Heart left ventricle (tissue), 16 donors: ENCODE data around the gene BBS5. TPM values are rescaled to one million over a fixed set of nuclear protein-coding genes. Genes with fewer than 3 reads are reported as not detected.

ENCODE experiments used
- ATAC-seq, 4 donors: fragments of 200-7000 bp; cut with Tn5 transposase; one replicate each; pipeline ENCODE4 v1.9.1; 2020 to 2022; ENCODE audit warnings: moderate library complexity in 4 of 4, mild to moderate bottlenecking in 3 of 4, moderate number of reproducible peaks in 1 of 4
- DNase-seq, 5 donors: peaks; one replicate each; pipeline ENCODE4 v3.0.0-alpha.2; 2020
- H3K27ac ChIP-seq, 12 donors: fragments of 200-600 bp; sonication (generic) in 4 of 12; one replicate each; pipeline versions ENCODE4 v1.5.0 to v1.8.0; 2016 to 2022; ENCODE audit warnings: mild to moderate bottlenecking in 2 of 12
- H3K27me3 ChIP-seq, 9 donors: fragments of 200-600 bp; sonication (generic) in 2 of 9; one replicate each; pipeline versions ENCODE4 v1.5.1 to v1.8.0; 2016 to 2022; ENCODE audit warnings: mild to moderate bottlenecking in 3 of 9
- H3K36me3 ChIP-seq, 9 donors: fragments of 200-600 bp; sonication (generic) in 2 of 9; one replicate each; pipeline versions ENCODE4 v1.5.0 to v1.8.0; 2018 to 2022; ENCODE audit warnings: mild to moderate bottlenecking in 2 of 9
- H3K4me1 ChIP-seq, 12 donors: fragments of 200-600 bp; sonication (generic) in 4 of 12; one replicate each; pipeline versions ENCODE4 v1.5.0 to v1.8.0; 2016 to 2022; ENCODE audit warnings: mild to moderate bottlenecking in 3 of 12
- H3K4me3 ChIP-seq, 12 donors: fragments of 200-600 bp; sonication (generic) in 4 of 12; one replicate each; pipeline versions ENCODE4 v1.5.0 to v1.8.0; 2017 to 2022; ENCODE audit warnings: mild to moderate bottlenecking in 9 of 12, moderate library complexity in 4 of 12
- H3K9me3 ChIP-seq, 12 donors: fragments of 200-600 bp; sonication (generic) in 4 of 12; one replicate each; pipeline versions ENCODE4 v1.5.0 to v1.8.0; 2016 to 2022; ENCODE audit warnings: mild to moderate bottlenecking in 1 of 12
- CTCF ChIP-seq, 12 donors: fragments of 200-600 bp; sonication (generic) in 4 of 12; IDR thresholded peaks; one replicate each; pipeline versions ENCODE4 v1.5.0 to v1.8.0; 2018 to 2022; ENCODE audit warnings: antibody characterized with exemption in 12 of 12, mild to moderate bottlenecking in 5 of 12
- POLR2A ChIP-seq, 2 donors: fragments of 450-650 bp; IDR thresholded peaks; one replicate each; pipeline ENCODE4 v1.6.1; 2017; ENCODE audit warnings: antibody characterized with exemption in 2 of 2, mild to moderate bottlenecking in 2 of 2, moderate library complexity in 2 of 2
- WGBS, 4 donors: extraction: QIAGEN DNeasy Blood & Tissue Kit in 2 of 4; methylation state at CpG; one replicate each; pipeline versions ENCODE4 v1.1.5 to v1.1.7; 2013 to 2018; 5-methylcytosine and 5-hydroxymethylcytosine counted together
- intact Hi-C, 10 donors: fragments of 100-400 bp; cut with DNase I; formaldehyde crosslinking; loops; one replicate each; pipeline versions ENCODE4 v1.11.1 to v1.14.2; 2022
- polyA plus RNA-seq, 2 donors: library from polyadenylated mRNA; stranded (reverse); fragments of 200-250 nt; gene quantifications; one replicate each; pipeline ENCODE4 v1.2.3, GENCODE V29; 2013
- total RNA-seq, 9 donors: library from RNA; depleted of rRNA in 2 of 9; stranded (reverse); fragments of >200 nt in 2 of 9; fragmentation: NEBNext Ultra II Directional in 3 of 9; extraction: Animal tissue kit (Norgen Biotek cat#: 25700) in 3 of 9; gene quantifications; one replicate each; pipeline versions ENCODE4 v1.1.0 to v1.2.4, GENCODE V29; 2016 to 2023
- donor health status: ischemic (EF 13 %, LVEDD 7.1; RV severe dilation, severe dysfunction).
- donor health status: healthy with polysubstance abuse.
- donor health status: DM: no; HTN: yes; CAD: no.
- donor health status: DM: no; HTN: no; CAD: no.
- donor health status: ischemic (EF 25% LVEDD 6.9; RV normal size, moderate dysfunction).
- donor health status: ischemic (EF 25% LVEDD 5.7; RV mildly dilated, moderate dysfunction).
- donor health status: healthy.
- donor health status: DM: yes; HTN: yes; CAD: no.
- donor health status: ischemic (EF 35%, LVEDD 5.7; RV mildly dilated, moderate dysfunction).
- donor health status: nonischemic (EF 11% LVEDD 7.7; RV severe dilation, severe dysfunction).
- donor health status: DM: yes; HTN: yes; CAD: no.
- donor health status: PGD.
- donor health status: ischemic (EF 29% LVEDD 5.4; RV normal size, mild dysfunction).
- donor health status: nonischemic (EF 23%, LVEDD 6.1; RV moderate dilation, normal function).

Gene BBS5
- total and polyA plus RNA-seq, 11 donors: 4.4 to 9.5 (median 7.9) TPM

GRCh38 chr2:169509955-169510354, 30.7 kb downstream of the BBS5 start:
- ATAC-seq (peak in 1 of 4 donors; percentile 10), DNase-seq (no peak)
- peaks cover 0 to 22% (median 7%) of the 10 kb centered on the region in 12 donors for H3K4me1 ChIP-seq
- H3K9me3 ChIP-seq: no peaks in the 10 kb centered on the region
- peak overlapping the region; percentile 11 to 54 (median 46) for H3K4me3 ChIP-seq
- intact Hi-C loops: no loop called here
- WGBS, 4 donors: 48 to 61% (median 59%) methylated on average over 8 of the region's 8 CpGs
- H3K27ac ChIP-seq: peak overlapping the region; percentile 26 to 83 (median 64)
- no peak for TF ChIP-seq POLR2A (IDR thresholded peaks at IDR 0.05)
- no peak for TF ChIP-seq CTCF (IDR thresholded peaks at IDR 0.05)
- H3K36me3 ChIP-seq: peaks cover 0 to 3% (median 0%) of the 10 kb centered on the region in 9 donors
- H3K27me3 ChIP-seq: no peaks in the 10 kb centered on the region

GRCh38 chr2:169510496-169510895, 31.2 kb downstream of the BBS5 start:
- intact Hi-C loops: no loop called here
- H3K4me3 ChIP-seq: peak overlapping the region; percentile 11 to 54 (median 46)
- peak in 2 of 4 donors; percentile 18 to 22 for ATAC-seq
- peaks cover 0 to 4% (median 0%) of the 10 kb centered on the region in 9 donors for H3K36me3 ChIP-seq
- TF ChIP-seq CTCF (IDR thresholded peaks at IDR 0.05) (no peak), POLR2A (IDR thresholded peaks at IDR 0.05) (no peak)
- peak overlapping the region in 10 of 12 donors; percentile 54 to 83 (median 66) for H3K27ac ChIP-seq
- no peaks in the 10 kb centered on the region for H3K27me3 ChIP-seq
- 70 to 78% (median 77%) methylated on average over 4 of the region's 4 CpGs for WGBS, 4 donors
- H3K9me3 ChIP-seq: no peaks in the 10 kb centered on the region
- no peak for DNase-seq
- peaks cover 0 to 22% (median 7%) of the 10 kb centered on the region in 12 donors for H3K4me1 ChIP-seq

GRCh38 chr2:169511818-169512217, 32.5 kb downstream of the BBS5 start:
- no peak for TF ChIP-seq CTCF (IDR thresholded peaks at IDR 0.05)
- H3K27ac ChIP-seq: peak overlapping the region in 11 of 12 donors; percentile 7 to 83 (median 58)
- no peak for DNase-seq
- 59 to 63% (median 60%) methylated on average over 1 of the region's 1 CpG for WGBS, 4 donors
- H3K36me3 ChIP-seq: peaks cover 0 to 4% (median 0%) of the 10 kb centered on the region in 9 donors
- peak in 2 of 4 donors; percentile 24 to 40 for ATAC-seq
- H3K4me1 ChIP-seq: peaks cover 0 to 27% (median 7%) of the 10 kb centered on the region in 12 donors
- H3K27me3 ChIP-seq: no peaks in the 10 kb centered on the region
- intact Hi-C loops: no loop called here
- H3K4me3 ChIP-seq: peak overlapping the region in 10 of 12 donors; percentile 38 to 54 (median 46)
- no peaks in the 10 kb centered on the region for H3K9me3 ChIP-seq

GRCh38 chr2:169512525-169512924, 33.2 kb downstream of the BBS5 start:
- peaks cover 0 to 4% (median 0%) of the 10 kb centered on the region in 9 donors for H3K36me3 ChIP-seq
- peak overlapping the region in 10 of 12 donors; percentile 34 to 83 (median 60) for H3K27ac ChIP-seq
- H3K27me3 ChIP-seq: no peaks in the 10 kb centered on the region
- peaks cover 0 to 27% (median 6%) of the 10 kb centered on the region in 12 donors for H3K4me1 ChIP-seq
- DNase-seq: no peak
- peak overlapping the region in 10 of 12 donors; percentile 38 to 54 (median 46) for H3K4me3 ChIP-seq
- intact Hi-C loops: no loop called here
- 53 to 66% (median 59%) methylated on average over 2 of the region's 2 CpGs for WGBS, 4 donors
- ATAC-seq: no peak
- no peaks in the 10 kb centered on the region for H3K9me3 ChIP-seq
- no peak for TF ChIP-seq POLR2A (IDR thresholded peaks at IDR 0.05)
- no peak for TF ChIP-seq CTCF (IDR thresholded peaks at IDR 0.05)
